HCT116 (cell line): ENCODE measurements around the gene MRPS12. TPM values are rescaled to one million over a fixed set of nuclear protein-coding genes. Genes with fewer than 3 reads are reported as not detected.

Experiments
- ATAC-seq: fragments of 200-7000 bp; cut with Tn5 transposase; 2 replicates; pipeline ENCODE4 v1.9.1; 2020; ENCODE audit warnings: mild to moderate bottlenecking, moderate library complexity
- BruUV-seq: library from RNA; stranded (reverse); fragments of 400-500 nt; replicated peaks from 2 replicates; lab custom pipeline; 2021; lab: Mats Ljungman, UMichigan
- CTCF ChIA-PET: fragments of 300-600 bp; sonication (Branson Sonifier 250); formaldehyde crosslinking; loops from one replicate; lab custom pipeline; 2021; ENCODE audit warnings: antibody characterized with exemption; lab: Charles Lee
- POLR2A ChIA-PET: fragments of 300-600, 350-600 bp; sonication (Branson Sonifier 250); formaldehyde crosslinking; loops from one replicate; lab custom pipeline; 2021; ENCODE audit warnings: antibody characterized with exemption; lab: Charles Lee
- RAD21 ChIA-PET, 2 experiments: fragments of 300-600 bp; sonication (Branson Sonifier 250); formaldehyde crosslinking; loops; one replicate each; lab custom pipeline; 2023; ENCODE audit warnings: low total read pairs in 2 of 2; ENCODE audit not compliant: uncharacterized antibody in 2 of 2, unreplicated experiment in 2 of 2, low non-redundant PET in 1 of 2; lab: Charles Lee
- DNase-seq: peaks from one replicate; pipeline ENCODE4 v3.0.0-alpha.2; 2010; ENCODE audit warnings: low read depth, low spot score
- H2AFZ ChIP-seq: fragments of 200-600 bp; shearing (Covaris generic), sonication (generic); 2 replicates; pipeline ENCODE4 v1.6.1; 2017; ENCODE audit warnings: low read depth, mixed run types, mixed read lengths, antibody characterized with exemption, low read length; ENCODE audit not compliant: poor library complexity, severe bottlenecking
- H3K27ac ChIP-seq: 2 replicates; pipeline ENCODE4 v1.5.1; 2012; ENCODE audit warnings: low read depth, low read length
- H3K27me3 ChIP-seq: fragments of 200-600 bp; sonication (generic); 2 replicates; pipeline ENCODE4 v1.6.1; 2016; ENCODE audit warnings: mixed run types, low read length, mixed read lengths; ENCODE audit not compliant: insufficient read depth
- H3K36me3 ChIP-seq, 2 experiments: fragments of 200-500 bp in 1 of 2; fragments of 200-600 bp in 1 of 2; sonication (Bioruptor generic) in 1 of 2; sonication (generic) in 1 of 2; 2 replicates each; pipeline versions ENCODE4 v1.5.1 to v1.6.1; 2014 to 2016; ENCODE audit warnings: low read length in 2 of 2, inconsistent platforms in 1 of 2, mixed read lengths in 1 of 2, mixed run types in 1 of 2; ENCODE audit not compliant: insufficient read depth in 2 of 2, control insufficient read depth in 1 of 2
- H3K4me1 ChIP-seq, 2 experiments: fragments of 200-600 bp in 1 of 2; sonication (generic) in 1 of 2; 2 replicates each; pipeline versions ENCODE4 v1.5.1 to v1.6.1; 2012 to 2017; ENCODE audit warnings: low read length in 2 of 2, inconsistent platforms in 1 of 2, mild to moderate bottlenecking in 1 of 2, mixed read lengths in 1 of 2, mixed run types in 1 of 2, moderate library complexity in 1 of 2; ENCODE audit not compliant: insufficient read depth in 2 of 2, control insufficient read depth in 1 of 2
- H3K4me2 ChIP-seq: fragments of 200-600 bp; sonication (generic); 2 replicates; pipeline ENCODE4 v1.6.1; 2017; ENCODE audit warnings: mixed run types, low read length, mixed read lengths
- H3K4me3 ChIP-seq, 2 experiments: fragments of 200-600 bp in 1 of 2; sonication (generic) in 1 of 2; replicated peaks in 1 of 2; 2 replicates each; pipeline ENCODE4 v1.5.1; 2011 to 2016; ENCODE audit warnings: low read length in 2 of 2, control low read depth in 1 of 2, low read depth in 1 of 2, mild to moderate bottlenecking in 1 of 2, mixed read lengths in 1 of 2, mixed run types in 1 of 2
- H3K79me2 ChIP-seq: fragments of 200-600 bp; sonication (generic); 2 replicates; pipeline ENCODE4 v1.6.1; 2017; ENCODE audit warnings: mild to moderate bottlenecking, mixed run types, low read length, moderate library complexity, mixed read lengths; ENCODE audit not compliant: insufficient read depth
- H3K9ac ChIP-seq: fragments of 200-600 bp; sonication (generic); 2 replicates; pipeline ENCODE4 v1.6.1; 2016; ENCODE audit warnings: low read length, mixed read lengths
- H3K9me2 ChIP-seq: fragments of 200-600 bp; sonication (generic), shearing (Covaris generic); 2 replicates; pipeline ENCODE4 v1.6.1; 2017; ENCODE audit warnings: mixed run types, mild to moderate bottlenecking, moderate library complexity; ENCODE audit not compliant: insufficient read depth
- H3K9me3 ChIP-seq, 2 experiments: fragments of 200-500 bp in 1 of 2; fragments of 200-600 bp in 1 of 2; sonication (Bioruptor generic) in 1 of 2; sonication (generic) in 1 of 2; 2 replicates each; pipeline ENCODE4 v1.6.1; 2014 to 2017; ENCODE audit warnings: low read length in 2 of 2, mixed read lengths in 2 of 2, inconsistent platforms in 1 of 2, low read depth in 1 of 2, mild to moderate bottlenecking in 1 of 2, mixed run types in 1 of 2, moderate library complexity in 1 of 2; ENCODE audit not compliant: control insufficient read depth in 1 of 2, insufficient read depth in 1 of 2
- H4K20me1 ChIP-seq: fragments of 200-600 bp; sonication (generic), shearing (Covaris generic); 2 replicates; pipeline ENCODE4 v1.6.1; 2017; ENCODE audit warnings: mixed run types, mild to moderate bottlenecking, moderate library complexity; ENCODE audit not compliant: insufficient read depth
- EGR1 ChIP-seq: IDR thresholded peaks from 2 replicates; pipeline ENCODE4 v1.6.1; 2012; ENCODE audit warnings: low read depth
- ELF1 ChIP-seq: IDR thresholded peaks from 2 replicates; pipeline ENCODE4 v1.6.1; 2012; ENCODE audit warnings: low read depth, borderline replicate concordance
- EZH2 ChIP-seq: fragments of 200-600 bp; sonication (generic); IDR thresholded peaks from 2 replicates; pipeline ENCODE4 v1.6.1; 2017; ENCODE audit warnings: antibody characterized with exemption, mixed run types
- EZH2phosphoT487 ChIP-seq: fragments of 200-600 bp; IDR thresholded peaks from 2 replicates; pipeline ENCODE4 v1.6.1; 2018; ENCODE audit warnings: antibody characterized with exemption, borderline replicate concordance
- JUND ChIP-seq: IDR thresholded peaks from 2 replicates; pipeline ENCODE4 v1.6.1; 2012
- POLR2A ChIP-seq: IDR thresholded peaks from 2 replicates; pipeline ENCODE4 v1.7.0; 2011; ENCODE audit warnings: borderline replicate concordance; ENCODE audit not compliant: insufficient read depth, insufficient read length; ENCODE audit errors: extremely low read depth
- RAD21 ChIP-seq: IDR thresholded peaks from 2 replicates; pipeline ENCODE4 v1.6.1; 2012; ENCODE audit warnings: low read depth, mild to moderate bottlenecking
- SIN3A ChIP-seq: IDR thresholded peaks from 2 replicates; pipeline ENCODE4 v1.6.1; 2012; ENCODE audit warnings: low read depth
- SP1 ChIP-seq: IDR thresholded peaks from 2 replicates; pipeline ENCODE4 v1.6.1; 2012; ENCODE audit warnings: low read depth
- SRF ChIP-seq: IDR thresholded peaks from 2 replicates; pipeline ENCODE4 v1.6.1; 2012; ENCODE audit warnings: low read depth
- TCF7L2 ChIP-seq: IDR thresholded peaks from 2 replicates; pipeline ENCODE4 v1.7.0; 2011; ENCODE audit warnings: borderline replicate concordance, inconsistent platforms; ENCODE audit not compliant: insufficient read depth, insufficient read length; ENCODE audit errors: extremely low read depth
- YY1 ChIP-seq: IDR thresholded peaks from 2 replicates; pipeline ENCODE4 v1.6.1; 2011; ENCODE audit warnings: low read length, low read depth, moderate library complexity, mild to moderate bottlenecking; ENCODE audit not compliant: insufficient replicate concordance; ENCODE audit errors: extremely low read depth
- ZNF274 ChIP-seq: fragments of 200-500 bp; sonication (Bioruptor generic); IDR thresholded peaks from 2 replicates; pipeline ENCODE4 v1.6.1; 2014; ENCODE audit warnings: mild to moderate bottlenecking, low read depth, low read length, inconsistent platforms
- intact Hi-C: fragments of 100-400 bp; cut with micrococcal nuclease; formaldehyde crosslinking; loops from 2 replicates; pipeline ENCODE4 v1.10.0; 2022
- total RNA-seq: library from RNA; stranded (reverse); gene quantifications from one replicate; pipeline ENCODE4 v1.2.1, GENCODE V29; 2021; ENCODE audit not compliant: unreplicated experiment
- TF ChIP-seq, protein P1 (sequence below): IDR thresholded peaks from 2 replicates; pipeline ENCODE4 v1.6.1; 2011; ENCODE audit warnings: mild to moderate bottlenecking, low read length, moderate library complexity; ENCODE audit not compliant: insufficient replicate concordance; ENCODE audit errors: extremely low read depth
- TF ChIP-seq, protein P2 (sequence below): IDR thresholded peaks from 2 replicates; pipeline ENCODE4 v1.6.1; 2012; ENCODE audit warnings: low read depth
- TF ChIP-seq, protein P3 (sequence below): IDR thresholded peaks from 2 replicates; pipeline ENCODE4 v1.6.1; 2012
- TF ChIP-seq, protein P4 (sequence below): IDR thresholded peaks from 2 replicates; pipeline ENCODE4 v1.6.1; 2012

Gene MRPS12
- total RNA-seq, 1 experiment from 2014 or later: 97.7 TPM

DNA sequence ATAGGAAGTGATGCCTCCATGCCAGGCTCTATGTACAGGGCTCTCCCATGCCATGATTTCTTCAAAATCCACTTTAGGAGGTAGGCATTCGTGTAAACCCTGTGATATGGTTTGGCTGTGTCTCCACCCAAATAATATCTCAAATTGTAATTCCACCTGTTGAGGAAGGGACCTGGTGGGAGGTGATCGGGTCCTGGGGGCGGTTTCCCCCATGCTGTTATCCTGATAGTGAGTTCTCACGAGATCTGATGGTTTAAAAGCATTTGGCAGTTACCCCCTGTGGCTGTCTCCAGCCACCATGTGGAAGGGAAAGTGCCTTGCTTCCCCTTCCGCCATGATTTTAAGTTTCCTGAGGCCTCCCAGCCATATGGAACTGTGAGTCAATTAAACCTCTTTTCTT lies 8.3 kb upstream of the MRPS12 start:
- Histone ChIP-seq H3K36me3 (peaks cover 12 to 19% of the 10 kb centered on the region in 2 experiments), H2AFZ (no peak overlapping the region), H3K4me2 (no peak overlapping the region), H3K9me3 (no peaks in the 10 kb centered on the region), H3K9me2 (no peaks in the 10 kb centered on the region), H3K4me1 (no peaks in the 10 kb centered on the region), H3K9ac (no peak overlapping the region), H3K4me3 (no peak overlapping the region), H4K20me1 (no peaks in the 10 kb centered on the region), H3K27ac (no peak overlapping the region), H3K27me3 (no peaks in the 10 kb centered on the region), H3K79me2 (0 out of 2 replicates have a peak, but pooled peaks cover 3% of the 10 kb centered on the region)
- ChIA-PET RAD21 (no interaction called here), CTCF (no interaction called here), POLR2A (no interaction called here)
- no peak for ATAC-seq
- no TSS peak for BruUV-seq
- DNase-seq: no peak
- intact Hi-C loops: no loop called here
- TF ChIP-seq, protein P1, sequence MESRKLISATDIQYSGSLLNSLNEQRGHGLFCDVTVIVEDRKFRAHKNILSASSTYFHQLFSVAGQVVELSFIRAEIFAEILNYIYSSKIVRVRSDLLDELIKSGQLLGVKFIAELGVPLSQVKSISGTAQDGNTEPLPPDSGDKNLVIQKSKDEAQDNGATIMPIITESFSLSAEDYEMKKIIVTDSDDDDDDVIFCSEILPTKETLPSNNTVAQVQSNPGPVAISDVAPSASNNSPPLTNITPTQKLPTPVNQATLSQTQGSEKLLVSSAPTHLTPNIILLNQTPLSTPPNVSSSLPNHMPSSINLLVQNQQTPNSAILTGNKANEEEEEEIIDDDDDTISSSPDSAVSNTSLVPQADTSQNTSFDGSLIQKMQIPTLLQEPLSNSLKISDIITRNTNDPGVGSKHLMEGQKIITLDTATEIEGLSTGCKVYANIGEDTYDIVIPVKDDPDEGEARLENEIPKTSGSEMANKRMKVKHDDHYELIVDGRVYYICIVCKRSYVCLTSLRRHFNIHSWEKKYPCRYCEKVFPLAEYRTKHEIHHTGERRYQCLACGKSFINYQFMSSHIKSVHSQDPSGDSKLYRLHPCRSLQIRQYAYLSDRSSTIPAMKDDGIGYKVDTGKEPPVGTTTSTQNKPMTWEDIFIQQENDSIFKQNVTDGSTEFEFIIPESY: no peak
- no peak for TF ChIP-seq EGR1
- no peak for TF ChIP-seq RAD21
- no peak for TF ChIP-seq SIN3A
- TF ChIP-seq ELF1: no peak
- TF ChIP-seq EZH2phosphoT487: no peak
- no peak for TF ChIP-seq EZH2
- TF ChIP-seq, protein P2, sequence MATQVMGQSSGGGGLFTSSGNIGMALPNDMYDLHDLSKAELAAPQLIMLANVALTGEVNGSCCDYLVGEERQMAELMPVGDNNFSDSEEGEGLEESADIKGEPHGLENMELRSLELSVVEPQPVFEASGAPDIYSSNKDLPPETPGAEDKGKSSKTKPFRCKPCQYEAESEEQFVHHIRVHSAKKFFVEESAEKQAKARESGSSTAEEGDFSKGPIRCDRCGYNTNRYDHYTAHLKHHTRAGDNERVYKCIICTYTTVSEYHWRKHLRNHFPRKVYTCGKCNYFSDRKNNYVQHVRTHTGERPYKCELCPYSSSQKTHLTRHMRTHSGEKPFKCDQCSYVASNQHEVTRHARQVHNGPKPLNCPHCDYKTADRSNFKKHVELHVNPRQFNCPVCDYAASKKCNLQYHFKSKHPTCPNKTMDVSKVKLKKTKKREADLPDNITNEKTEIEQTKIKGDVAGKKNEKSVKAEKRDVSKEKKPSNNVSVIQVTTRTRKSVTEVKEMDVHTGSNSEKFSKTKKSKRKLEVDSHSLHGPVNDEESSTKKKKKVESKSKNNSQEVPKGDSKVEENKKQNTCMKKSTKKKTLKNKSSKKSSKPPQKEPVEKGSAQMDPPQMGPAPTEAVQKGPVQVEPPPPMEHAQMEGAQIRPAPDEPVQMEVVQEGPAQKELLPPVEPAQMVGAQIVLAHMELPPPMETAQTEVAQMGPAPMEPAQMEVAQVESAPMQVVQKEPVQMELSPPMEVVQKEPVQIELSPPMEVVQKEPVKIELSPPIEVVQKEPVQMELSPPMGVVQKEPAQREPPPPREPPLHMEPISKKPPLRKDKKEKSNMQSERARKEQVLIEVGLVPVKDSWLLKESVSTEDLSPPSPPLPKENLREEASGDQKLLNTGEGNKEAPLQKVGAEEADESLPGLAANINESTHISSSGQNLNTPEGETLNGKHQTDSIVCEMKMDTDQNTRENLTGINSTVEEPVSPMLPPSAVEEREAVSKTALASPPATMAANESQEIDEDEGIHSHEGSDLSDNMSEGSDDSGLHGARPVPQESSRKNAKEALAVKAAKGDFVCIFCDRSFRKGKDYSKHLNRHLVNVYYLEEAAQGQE: no peak
- TF ChIP-seq, protein P3, sequence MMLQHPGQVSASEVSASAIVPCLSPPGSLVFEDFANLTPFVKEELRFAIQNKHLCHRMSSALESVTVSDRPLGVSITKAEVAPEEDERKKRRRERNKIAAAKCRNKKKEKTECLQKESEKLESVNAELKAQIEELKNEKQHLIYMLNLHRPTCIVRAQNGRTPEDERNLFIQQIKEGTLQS: no peak
- no peak for TF ChIP-seq SP1
- TF ChIP-seq ZNF274: no peak
- TF ChIP-seq YY1: no peak
- TF ChIP-seq, protein P4, sequence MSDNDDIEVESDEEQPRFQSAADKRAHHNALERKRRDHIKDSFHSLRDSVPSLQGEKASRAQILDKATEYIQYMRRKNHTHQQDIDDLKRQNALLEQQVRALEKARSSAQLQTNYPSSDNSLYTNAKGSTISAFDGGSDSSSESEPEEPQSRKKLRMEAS: no peak
- TF ChIP-seq JUND: no peak
- TF ChIP-seq POLR2A: no peak
- TF ChIP-seq SRF: no peak
- no peak for TF ChIP-seq TCF7L2
- TF ChIP-seq, all 23 proteins: peak for 0
